K562 (cell line): ENCODE results near the gene HAX1. TPM values are rescaled to one million over a fixed set of nuclear protein-coding genes. Genes with fewer than 3 reads are reported as not detected.
A peak's percentile ranks its signal among the peaks of the same experiment; 100 is the strongest.

Experiments
- CHD2 ChIP-seq: IDR thresholded peaks from 2 replicates; pipeline ENCODE4 v1.6.1; 2011; ENCODE audit warnings: low read depth, low read length
- E2F3 ChIP-seq: fragments of 250-450 bp; sonication (Bioruptor Pico); IDR thresholded peaks from 2 replicates; pipeline ENCODE4 v1.4.0; 2020; ENCODE audit warnings: mild to moderate bottlenecking
- FOS ChIP-seq: IDR thresholded peaks from 3 replicates; pipeline ENCODE4 v1.6.1; 2011; ENCODE audit not compliant: insufficient read length; ENCODE audit errors: extremely low read depth
- FOSL1 ChIP-seq: fragments of 200-800 bp; sonication (Bioruptor generic); conservative IDR thresholded peaks from 2 replicates; pipeline ENCODE4 v1.6.1; 2016; ENCODE audit warnings: missing genetic modification characterization, missing compliant biosample characterization
- HMGN3 ChIP-seq: IDR thresholded peaks from 2 replicates; pipeline ENCODE4 v1.6.1; 2011; ENCODE audit warnings: borderline replicate concordance, low read depth, mild to moderate bottlenecking, mixed read lengths, low read length; ENCODE audit not compliant: insufficient read length; ENCODE audit errors: extremely low read depth
- IFI16 ChIP-seq: fragments of 250-450 bp; sonication (Bioruptor Pico); IDR thresholded peaks from 2 replicates; pipeline ENCODE4 v2.1.2; 2022; ENCODE audit warnings: mild to moderate bottlenecking, inconsistent platforms
- L3MBTL2 ChIP-seq: fragments of 450-650 bp; IDR thresholded peaks from 2 replicates; pipeline ENCODE4 v1.6.1; 2016; ENCODE audit warnings: mild to moderate bottlenecking, moderate library complexity
- NEUROD1 ChIP-seq: fragments of 150-350 bp; IDR thresholded peaks from 2 replicates; pipeline ENCODE4 v1.6.1; 2014; ENCODE audit warnings: borderline replicate concordance, low read length, low read depth; ENCODE audit not compliant: partially characterized antibody
- NR4A1 ChIP-seq, 2 experiments: fragments of 250-450 bp in 1 of 2; fragments of 450-650 bp in 1 of 2; sonication (Bioruptor Pico) in 1 of 2; IDR thresholded peaks; 2 replicates each; pipeline versions ENCODE4 v1.4.0 to v1.6.1; 2016 to 2020; ENCODE audit warnings: mild to moderate bottlenecking in 2 of 2, missing compliant biosample characterization in 1 of 2, missing genetic modification characterization in 1 of 2, moderate library complexity in 1 of 2
- PHF20 ChIP-seq: fragments of 450-650 bp; IDR thresholded peaks from 2 replicates; pipeline ENCODE4 v1.6.1; 2018; ENCODE audit not compliant: partially characterized antibody
- POU5F1 ChIP-seq: fragments of 150-350 bp; IDR thresholded peaks from 2 replicates; pipeline ENCODE4 v1.6.1; 2014; ENCODE audit warnings: borderline replicate concordance, low read length, low read depth, mild to moderate bottlenecking; ENCODE audit not compliant: partially characterized antibody
- PTRF ChIP-seq: fragments of 450-650 bp; IDR thresholded peaks from 2 replicates; pipeline ENCODE4 v1.6.1; 2016; ENCODE audit warnings: mild to moderate bottlenecking, missing genetic modification characterization, missing compliant biosample characterization
- RCOR1 ChIP-seq, 2 experiments: IDR thresholded peaks; 2 replicates each; pipeline ENCODE4 v1.6.1; 2012; ENCODE audit warnings: low read depth in 2 of 2, low read length in 2 of 2, borderline replicate concordance in 1 of 2, improper control_type of control experiment in 1 of 2
- SMAD4 ChIP-seq: fragments of 250-450 bp; sonication (Bioruptor Pico); conservative IDR thresholded peaks from 2 replicates; pipeline ENCODE4 v1.8.0; 2021; ENCODE audit warnings: inconsistent platforms, mild to moderate bottlenecking, moderate library complexity
- SMARCA5 ChIP-seq: fragments of 450-650 bp; IDR thresholded peaks from 2 replicates; pipeline ENCODE4 v1.6.1; 2016
- SRSF9 ChIP-seq: fragments of 200-400 bp; formaldehyde crosslinking; IDR thresholded peaks from 2 replicates; pipeline ENCODE4 v1.6.1; 2017; ENCODE audit warnings: low read depth, low read length, borderline replicate concordance
- TAL1 ChIP-seq: fragments of 450-650 bp; IDR thresholded peaks from 2 replicates; pipeline ENCODE4 v1.6.1; 2016; ENCODE audit warnings: mild to moderate bottlenecking
- TARDBP ChIP-seq: fragments of 450-650 bp; IDR thresholded peaks from 2 replicates; pipeline ENCODE4 v1.6.1; 2016
- ZNF134 ChIP-seq: fragments of 250-450 bp; sonication (Bioruptor Pico); conservative IDR thresholded peaks from 2 replicates; pipeline ENCODE4 v1.4.0; 2020
- ZNF224 ChIP-seq: sonication (generic); formaldehyde crosslinking; IDR thresholded peaks from 2 replicates; pipeline ENCODE4 v1.8.0; 2022; ENCODE audit warnings: mild to moderate bottlenecking, missing genetic modification reagents
- ZNF444 ChIP-seq: fragments of 250-450 bp; sonication (Bioruptor Pico); IDR thresholded peaks from 2 replicates; pipeline ENCODE4 v1.4.0; 2020; ENCODE audit warnings: mild to moderate bottlenecking, moderate library complexity
- polyA plus RNA-seq, 8 experiments: library from polyadenylated mRNA; depleted of rRNA in 4 of 8; stranded (reverse) in 5 of 8; unstranded in 3 of 8; fragments of >200 nt; fragmentation: Nextera tagmentation in 2 of 8; fragmentation: Illumina TruSeq in 1 of 8; extraction: Ambion mirVana in 2 of 8; extraction: Trizol in 1 of 8; gene quantifications; 2 replicates each; pipeline versions ENCODE4 v1.2.1 to v1.2.3, GENCODE V29; 2011 to 2014; ENCODE audit warnings: inconsistent platforms in 1 of 8, missing spikeins in 1 of 8
- total RNA-seq, 7 experiments: library from RNA; depleted of rRNA in 6 of 7; stranded (reverse); fragments of >200 nt in 6 of 7; fragmentation: Illumina TruSeq in 2 of 7; extraction: Trizol in 2 of 7; gene quantifications; 2 replicates each; pipeline versions ENCODE4 v1.2.1 to v1.2.3, GENCODE V29; 2011 to 2021; ENCODE audit warnings: low replicate concordance in 1 of 7
- TF ChIP-seq, protein P1 (sequence below): sonication (generic); formaldehyde crosslinking; IDR thresholded peaks from 2 replicates; pipeline ENCODE4 v1.8.0; 2022; ENCODE audit warnings: missing genetic modification reagents, mild to moderate bottlenecking, borderline replicate concordance
- TF ChIP-seq, protein P2 (sequence below): fragments of 450-650 bp; formaldehyde crosslinking; IDR thresholded peaks from 2 replicates; pipeline ENCODE4 v1.4.0; 2020; ENCODE audit warnings: mild to moderate bottlenecking, moderate library complexity
- TF ChIP-seq, protein P3 (sequence below): fragments of 450-650 bp; IDR thresholded peaks from 2 replicates; pipeline ENCODE4 v1.7.0; 2016; ENCODE audit warnings: borderline replicate concordance

Gene HAX1
- total and polyA plus RNA-seq, 9 of the 15 experiments (the other 6 are each of a cell fraction or from before 2014, with no cell fraction given) = 143 to 492 (median 234) TPM

DNA sequence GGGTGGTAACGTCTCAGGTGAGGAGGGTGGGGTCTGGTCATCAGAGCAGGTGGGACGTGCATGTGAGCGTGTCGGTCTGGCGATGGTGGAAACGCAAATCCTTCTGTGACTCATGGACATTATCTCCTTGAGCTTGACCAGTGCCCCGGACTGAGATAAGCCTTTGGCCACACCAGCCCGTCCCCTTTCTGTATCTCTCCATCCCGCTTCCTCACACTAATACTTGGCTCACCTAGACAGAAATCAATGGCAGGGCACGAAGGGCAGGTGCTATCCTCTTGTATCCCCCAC is 40.6 kb downstream of the HAX1 start (continued):
- TF ChIP-seq, protein P1, sequence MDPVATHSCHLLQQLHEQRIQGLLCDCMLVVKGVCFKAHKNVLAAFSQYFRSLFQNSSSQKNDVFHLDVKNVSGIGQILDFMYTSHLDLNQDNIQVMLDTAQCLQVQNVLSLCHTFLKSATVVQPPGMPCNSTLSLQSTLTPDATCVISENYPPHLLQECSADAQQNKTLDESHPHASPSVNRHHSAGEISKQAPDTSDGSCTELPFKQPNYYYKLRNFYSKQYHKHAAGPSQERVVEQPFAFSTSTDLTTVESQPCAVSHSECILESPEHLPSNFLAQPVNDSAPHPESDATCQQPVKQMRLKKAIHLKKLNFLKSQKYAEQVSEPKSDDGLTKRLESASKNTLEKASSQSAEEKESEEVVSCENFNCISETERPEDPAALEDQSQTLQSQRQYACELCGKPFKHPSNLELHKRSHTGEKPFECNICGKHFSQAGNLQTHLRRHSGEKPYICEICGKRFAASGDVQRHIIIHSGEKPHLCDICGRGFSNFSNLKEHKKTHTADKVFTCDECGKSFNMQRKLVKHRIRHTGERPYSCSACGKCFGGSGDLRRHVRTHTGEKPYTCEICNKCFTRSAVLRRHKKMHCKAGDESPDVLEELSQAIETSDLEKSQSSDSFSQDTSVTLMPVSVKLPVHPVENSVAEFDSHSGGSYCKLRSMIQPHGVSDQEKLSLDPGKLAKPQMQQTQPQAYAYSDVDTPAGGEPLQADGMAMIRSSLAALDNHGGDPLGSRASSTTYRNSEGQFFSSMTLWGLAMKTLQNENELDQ (CRISPR knock-in tag) = no peak
- no peak for TF ChIP-seq TARDBP
- TF ChIP-seq HMGN3 = peak; percentile 44
- TF ChIP-seq PTRF (tag) = no peak
- TF ChIP-seq NR4A1 (CRISPR knock-in tag; IDR thresholded peaks at IDR 0.05) = no peak
- TF ChIP-seq NR4A1 (tag; IDR thresholded peaks at IDR 0.05) = no peak
- peak; percentile 93 for TF ChIP-seq FOSL1 (tag)
- TF ChIP-seq, protein P2, sequence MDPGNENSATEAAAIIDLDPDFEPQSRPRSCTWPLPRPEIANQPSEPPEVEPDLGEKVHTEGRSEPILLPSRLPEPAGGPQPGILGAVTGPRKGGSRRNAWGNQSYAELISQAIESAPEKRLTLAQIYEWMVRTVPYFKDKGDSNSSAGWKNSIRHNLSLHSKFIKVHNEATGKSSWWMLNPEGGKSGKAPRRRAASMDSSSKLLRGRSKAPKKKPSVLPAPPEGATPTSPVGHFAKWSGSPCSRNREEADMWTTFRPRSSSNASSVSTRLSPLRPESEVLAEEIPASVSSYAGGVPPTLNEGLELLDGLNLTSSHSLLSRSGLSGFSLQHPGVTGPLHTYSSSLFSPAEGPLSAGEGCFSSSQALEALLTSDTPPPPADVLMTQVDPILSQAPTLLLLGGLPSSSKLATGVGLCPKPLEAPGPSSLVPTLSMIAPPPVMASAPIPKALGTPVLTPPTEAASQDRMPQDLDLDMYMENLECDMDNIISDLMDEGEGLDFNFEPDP (CRISPR knock-in tag) = no peak
- TF ChIP-seq SMARCA5 = no peak
- TF ChIP-seq FOS = peak; percentile 51
- TF ChIP-seq ZNF134 (CRISPR knock-in tag) = no peak
- TF ChIP-seq POU5F1 = no peak
- peak in 1 of 2 experiments; percentile 95; a peak in 2 of 4 replicates for TF ChIP-seq RCOR1 (IDR thresholded peaks at IDR 0.05; ENCODE audit: borderline replicate concordance in 1 of 2, low read depth in 2 of 2, low read length in 2 of 2)
- peak; percentile 75 for TF ChIP-seq TAL1
- no peak for TF ChIP-seq CHD2
- TF ChIP-seq NEUROD1 = peak; percentile 38
- TF ChIP-seq, protein P3, sequence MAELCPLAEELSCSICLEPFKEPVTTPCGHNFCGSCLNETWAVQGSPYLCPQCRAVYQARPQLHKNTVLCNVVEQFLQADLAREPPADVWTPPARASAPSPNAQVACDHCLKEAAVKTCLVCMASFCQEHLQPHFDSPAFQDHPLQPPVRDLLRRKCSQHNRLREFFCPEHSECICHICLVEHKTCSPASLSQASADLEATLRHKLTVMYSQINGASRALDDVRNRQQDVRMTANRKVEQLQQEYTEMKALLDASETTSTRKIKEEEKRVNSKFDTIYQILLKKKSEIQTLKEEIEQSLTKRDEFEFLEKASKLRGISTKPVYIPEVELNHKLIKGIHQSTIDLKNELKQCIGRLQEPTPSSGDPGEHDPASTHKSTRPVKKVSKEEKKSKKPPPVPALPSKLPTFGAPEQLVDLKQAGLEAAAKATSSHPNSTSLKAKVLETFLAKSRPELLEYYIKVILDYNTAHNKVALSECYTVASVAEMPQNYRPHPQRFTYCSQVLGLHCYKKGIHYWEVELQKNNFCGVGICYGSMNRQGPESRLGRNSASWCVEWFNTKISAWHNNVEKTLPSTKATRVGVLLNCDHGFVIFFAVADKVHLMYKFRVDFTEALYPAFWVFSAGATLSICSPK = no peak
- no peak for TF ChIP-seq SRSF9
- peak; percentile 78 for TF ChIP-seq SMAD4 (CRISPR knock-in tag)
- peak; percentile 45 for TF ChIP-seq L3MBTL2
- TF ChIP-seq ZNF444 = no peak
- no peak for TF ChIP-seq PHF20
- TF ChIP-seq IFI16 (CRISPR knock-in tag) = no peak
- TF ChIP-seq E2F3 (CRISPR knock-in tag) = no peak
- TF ChIP-seq ZNF224 = no peak
